Heart left ventricle (tissue), 13 donors: Measurements from ENCODE around the gene IPO9.

Source experiments
- POLR2A ChIP-seq, 2 donors: fragments of 450-650 bp; IDR thresholded peaks; one replicate each; pipeline ENCODE4 v1.6.1; 2017; ENCODE audit warnings: antibody characterized with exemption in 2 of 2, mild to moderate bottlenecking in 2 of 2, moderate library complexity in 2 of 2
- TF ChIP-seq, protein P1 (sequence below), 12 donors: fragments of 200-600 bp; sonication (generic) in 4 of 12; IDR thresholded peaks; one replicate each; pipeline versions ENCODE4 v1.5.0 to v1.8.0; 2018 to 2022; ENCODE audit warnings: antibody characterized with exemption in 12 of 12, mild to moderate bottlenecking in 5 of 12
- donor health status: ischemic (EF 13 %, LVEDD 7.1; RV severe dilation, severe dysfunction).
- donor health status: DM: no; HTN: yes; CAD: no.
- donor health status: DM: no; HTN: no; CAD: no.
- donor health status: ischemic (EF 25% LVEDD 6.9; RV normal size, moderate dysfunction).
- donor health status: ischemic (EF 25% LVEDD 5.7; RV mildly dilated, moderate dysfunction).
- donor health status: ischemic (EF 35%, LVEDD 5.7; RV mildly dilated, moderate dysfunction).
- donor health status: nonischemic (EF 11% LVEDD 7.7; RV severe dilation, severe dysfunction).
- donor health status: DM: yes; HTN: yes; CAD: no.
- donor health status: PGD.
- donor health status: ischemic (EF 29% LVEDD 5.4; RV normal size, mild dysfunction).
- donor health status: nonischemic (EF 23%, LVEDD 6.1; RV moderate dilation, normal function).

GRCh38 chr1:201906336-201906735, 77.4 kb downstream of the IPO9 start:
- TF ChIP-seq POLR2A (IDR thresholded peaks at IDR 0.05): no peak
- TF ChIP-seq, protein P1, sequence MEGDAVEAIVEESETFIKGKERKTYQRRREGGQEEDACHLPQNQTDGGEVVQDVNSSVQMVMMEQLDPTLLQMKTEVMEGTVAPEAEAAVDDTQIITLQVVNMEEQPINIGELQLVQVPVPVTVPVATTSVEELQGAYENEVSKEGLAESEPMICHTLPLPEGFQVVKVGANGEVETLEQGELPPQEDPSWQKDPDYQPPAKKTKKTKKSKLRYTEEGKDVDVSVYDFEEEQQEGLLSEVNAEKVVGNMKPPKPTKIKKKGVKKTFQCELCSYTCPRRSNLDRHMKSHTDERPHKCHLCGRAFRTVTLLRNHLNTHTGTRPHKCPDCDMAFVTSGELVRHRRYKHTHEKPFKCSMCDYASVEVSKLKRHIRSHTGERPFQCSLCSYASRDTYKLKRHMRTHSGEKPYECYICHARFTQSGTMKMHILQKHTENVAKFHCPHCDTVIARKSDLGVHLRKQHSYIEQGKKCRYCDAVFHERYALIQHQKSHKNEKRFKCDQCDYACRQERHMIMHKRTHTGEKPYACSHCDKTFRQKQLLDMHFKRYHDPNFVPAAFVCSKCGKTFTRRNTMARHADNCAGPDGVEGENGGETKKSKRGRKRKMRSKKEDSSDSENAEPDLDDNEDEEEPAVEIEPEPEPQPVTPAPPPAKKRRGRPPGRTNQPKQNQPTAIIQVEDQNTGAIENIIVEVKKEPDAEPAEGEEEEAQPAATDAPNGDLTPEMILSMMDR (IDR thresholded peaks at IDR 0.05): no peak
